ENCODE data around the gene MXD1.

The MXD1 gene

GRCh38 chr2:69985216-69985615 lies 70.3 kb downstream of the MXD1 start:
- Histone ChIP-seq H3K79me2 (ENCODE audit: insufficient read depth, low read length) (no peaks in the 10 kb centered on the region), H3K9me2 (replicated peaks; ENCODE audit: low read depth, low read length) (no peaks in the 10 kb centered on the region), H3F3A (ENCODE audit: low read depth) (no peaks in the 10 kb centered on the region), H3K9ac (ENCODE audit: low read depth, low read length, poor library complexity, severe bottlenecking) (no peak overlapping the region), H3K9me3 (ENCODE audit: insufficient read depth, low read depth, low read length) (no peaks in the 10 kb centered on the region), H3K36me3 (ENCODE audit: insufficient read depth, low read length) (peaks cover 4% of the 10 kb centered on the region; the same call in 1 of the 2 replicates), H3K4me1 (ENCODE audit: insufficient read depth, low read length, poor library complexity, severe bottlenecking) (no peaks in the 10 kb centered on the region), H3K4me2 (ENCODE audit: low read depth, low read length, poor library complexity, severe bottlenecking) (no peak overlapping the region), H2AFZ (ENCODE audit: low read length) (no peak overlapping the region), H4K20me1 (ENCODE audit: insufficient read depth, low read length, poor library complexity, severe bottlenecking) (no peaks in the 10 kb centered on the region), H3K4me3 (ENCODE audit: low read length, poor library complexity, severe bottlenecking) (no peak overlapping the region), H3K27me3 (ENCODE audit: insufficient read depth, low read length, poor library complexity, severe bottlenecking) (no peaks in the 10 kb centered on the region)
- no peak for TF ChIP-seq CTCF (conservative IDR thresholded peaks at IDR 0.05; ENCODE audit: low read length)
- no peak for TF ChIP-seq EZH2phosphoT487 (IDR thresholded peaks at IDR 0.05; ENCODE audit: borderline replicate concordance)

GRCh38 chr2:69985688-69986087 lies 70.8 kb downstream of the MXD1 start:
- H3K9ac ChIP-seq (ENCODE audit: low read depth, low read length, poor library complexity, severe bottlenecking) = no peak overlapping the region

GRCh38 chr2:69986691-69987090 lies 71.8 kb downstream of the MXD1 start:
- Histone ChIP-seq H3K36me3 (ENCODE audit: insufficient read depth, low read length) (peaks cover 7% of the 10 kb centered on the region; the same call in 1 of the 2 replicates), H3K4me1 (ENCODE audit: insufficient read depth, low read length, poor library complexity, severe bottlenecking) (no peaks in the 10 kb centered on the region), H4K20me1 (ENCODE audit: insufficient read depth, low read length, poor library complexity, severe bottlenecking) (no peaks in the 10 kb centered on the region), H3F3A (ENCODE audit: low read depth) (no peaks in the 10 kb centered on the region), H3K79me2 (ENCODE audit: insufficient read depth, low read length) (no peaks in the 10 kb centered on the region), H3K27me3 (ENCODE audit: insufficient read depth, low read length, poor library complexity, severe bottlenecking) (no peaks in the 10 kb centered on the region), H3K9me2 (replicated peaks; ENCODE audit: low read depth, low read length) (no peaks in the 10 kb centered on the region), H3K9me3 (ENCODE audit: insufficient read depth, low read depth, low read length) (no peaks in the 10 kb centered on the region), H3K4me3 (ENCODE audit: low read length, poor library complexity, severe bottlenecking) (no peak overlapping the region), H2AFZ (ENCODE audit: low read length) (no peak overlapping the region), H3K9ac (ENCODE audit: low read depth, low read length, poor library complexity, severe bottlenecking) (no peak overlapping the region), H3K4me2 (ENCODE audit: low read depth, low read length, poor library complexity, severe bottlenecking) (no peak overlapping the region)
- TF ChIP-seq EZH2phosphoT487 (IDR thresholded peaks at IDR 0.05; ENCODE audit: borderline replicate concordance) = no peak
- TF ChIP-seq CTCF (conservative IDR thresholded peaks at IDR 0.05; ENCODE audit: low read length) = no peak

More at GRCh38 chr2:69985688-69986087, 70.8 kb downstream of the MXD1 start:
- H3K4me3 ChIP-seq (ENCODE audit: low read length, poor library complexity, severe bottlenecking) = no peak overlapping the region
- H3K79me2 ChIP-seq (ENCODE audit: insufficient read depth, low read length) = no peaks in the 10 kb centered on the region
- H3K9me2 ChIP-seq (replicated peaks; ENCODE audit: low read depth, low read length) = no peaks in the 10 kb centered on the region
- peaks cover 4% of the 10 kb centered on the region; the same call in 1 of the 2 replicates for H3K36me3 ChIP-seq (ENCODE audit: insufficient read depth, low read length)
- no peaks in the 10 kb centered on the region for H3K9me3 ChIP-seq (ENCODE audit: insufficient read depth, low read depth, low read length)
- no peaks in the 10 kb centered on the region for H3K27me3 ChIP-seq (ENCODE audit: insufficient read depth, low read length, poor library complexity, severe bottlenecking)
- TF ChIP-seq CTCF (conservative IDR thresholded peaks at IDR 0.05; ENCODE audit: low read length) = no peak
- no peak for TF ChIP-seq EZH2phosphoT487 (IDR thresholded peaks at IDR 0.05; ENCODE audit: borderline replicate concordance)
- no peaks in the 10 kb centered on the region for H3F3A ChIP-seq (ENCODE audit: low read depth)
- no peaks in the 10 kb centered on the region for H3K4me1 ChIP-seq (ENCODE audit: insufficient read depth, low read length, poor library complexity, severe bottlenecking)
- no peak overlapping the region for H3K4me2 ChIP-seq (ENCODE audit: low read depth, low read length, poor library complexity, severe bottlenecking)
- H2AFZ ChIP-seq (ENCODE audit: low read length) = no peak overlapping the region
- no peaks in the 10 kb centered on the region for H4K20me1 ChIP-seq (ENCODE audit: insufficient read depth, low read length, poor library complexity, severe bottlenecking)

Data from Loucy (cell line).